ENCODE data around the gene UBE2I.
A peak's percentile ranks its signal among the peaks of the same experiment; 100 is the strongest.

The UBE2I gene

GRCh38 chr16:1344499-1344898 lies 35.1 kb downstream of the UBE2I start:
- DNase-seq = no peak

- DNase-seq = no peak
Observed at GRCh38 chr16:1345087-1345486, 35.7 kb downstream of the UBE2I start.

GRCh38 chr16:1345651-1346421 lies 36.4 kb downstream of the UBE2I start:
- no peak for DNase-seq

- DNase-seq = no peak
Observed at GRCh38 chr16:1346422-1347285, 37.2 kb downstream of the UBE2I start.

- DNase-seq = no peak
Observed at GRCh38 chr16:1347286-1347855, 37.9 kb downstream of the UBE2I start.

- DNase-seq = no peak
Observed at GRCh38 chr16:1347962-1348361, 38.5 kb downstream of the UBE2I start.

- DNase-seq = no peak
Observed at GRCh38 chr16:1348441-1348840, 39.0 kb downstream of the UBE2I start.

- no peak for DNase-seq
Observed at GRCh38 chr16:1348926-1349325, 39.5 kb downstream of the UBE2I start.

- no peak for DNase-seq
Observed at GRCh38 chr16:1349351-1349750, 39.9 kb downstream of the UBE2I start.

- no peak for DNase-seq
Observed at GRCh38 chr16:1349951-1350350, 40.5 kb downstream of the UBE2I start.

GRCh38 chr16:1350691-1351090 lies 41.3 kb downstream of the UBE2I start:
- no peak for DNase-seq

GRCh38 chr16:1351215-1351581 lies 41.8 kb downstream of the UBE2I start:
- DNase-seq = no peak

GRCh38 chr16:1351582-1352362 lies 42.3 kb downstream of the UBE2I start, which contains the start of the genes GNPTG and TSR3:
Gene GNPTG, plus strand, starts transcription at chr16:1351931. Its CDS starts 35 bp downstream, at chr16:1351966.
Gene TSR3, minus strand, starts transcription at chr16:1351878. Its CDS starts 74 bp downstream, at chr16:1351804.
- DNase-seq = peak in 1 of 2 experiments; percentile 6

GRCh38 chr16:1354815-1355540 lies 45.5 kb downstream of the UBE2I start:
- DNase-seq = no peak

- DNase-seq = no peak
Observed at GRCh38 chr16:1355591-1355990, 46.2 kb downstream of the UBE2I start.

GRCh38 chr16:1356061-1356900 lies 46.8 kb downstream of the UBE2I start:
- DNase-seq = no peak

- no peak for DNase-seq
Observed at GRCh38 chr16:1357906-1358566, 48.6 kb downstream of the UBE2I start.

GRCh38 chr16:1361685-1362360 lies 52.4 kb downstream of the UBE2I start:
- no peak for DNase-seq

GRCh38 chr16:1362807-1363206 lies 53.4 kb downstream of the UBE2I start:
- DNase-seq = no peak

GRCh38 chr16:1363501-1364041 lies 54.1 kb downstream of the UBE2I start:
- no peak for DNase-seq
